Measurements from ENCODE around the gene ANGPTL2. TPM values are rescaled to one million over a fixed set of nuclear protein-coding genes. Genes with fewer than 3 reads are reported as not detected.

Gene ANGPTL2
- total RNA-seq, 1 experiment from 2014 or later, result 5.1 TPM

- H3K79me2 ChIP-seq (ENCODE audit: insufficient read depth, low read length), result no peaks in the 10 kb centered on the region
- H2BK5ac ChIP-seq (ENCODE audit: insufficient read length, low read length), result no peak overlapping the region
- Mint-ChIP-seq H3K27ac (peak overlapping the region in 1 of 3 experiments; percentile 16; a peak in 4 of 7 replicates), H3K27me3 (ENCODE audit: low read depth) (no peaks in the 10 kb centered on the region), H3K9me3 (no peaks in the 10 kb centered on the region), H3K4me3 (no peak overlapping the region), H3K4me1 (peaks cover 21 to 22% of the 10 kb centered on the region in 2 experiments), H3K36me3 (ENCODE audit: insufficient read depth in 1 of 3, low read depth in 3 of 3) (no peaks in the 10 kb centered on the region)
- H3K79me1 ChIP-seq (ENCODE audit: insufficient read depth, low read depth, low read length, poor library complexity, severe bottlenecking), result no peaks in the 10 kb centered on the region
- no peak overlapping the region for H2AFZ ChIP-seq (ENCODE audit: low read length)
- no peak for TF ChIP-seq CTCF (conservative IDR thresholded peaks at IDR 0.05)
- peak overlapping the region; percentile 28; the same call in 1 of the 2 replicates for H3K14ac ChIP-seq (ENCODE audit: insufficient read depth, low read length)
- H3K9ac ChIP-seq (ENCODE audit: extremely low read depth, insufficient read length, low read length), result no peak overlapping the region
- H4K20me1 ChIP-seq (ENCODE audit: control insufficient read depth, insufficient read depth, insufficient read length), result no peaks in the 10 kb centered on the region
- H2BK12ac ChIP-seq (ENCODE audit: insufficient read length, low read depth, low read length), result no peak overlapping the region
- no peak overlapping the region for H4K8ac ChIP-seq (replicated peaks; ENCODE audit: insufficient read length, low read depth, low read length)
- H3K23ac ChIP-seq (ENCODE audit: insufficient read length, low read depth, low read length), result no peak overlapping the region
- no peaks in the 10 kb centered on the region for H3K23me2 ChIP-seq (ENCODE audit: insufficient read length, low read depth, low read length, poor library complexity, severe bottlenecking)
- H2BK15ac ChIP-seq (ENCODE audit: low read depth, low read length), result no peak overlapping the region
- H3T11ph ChIP-seq (ENCODE audit: low read length), result no peak overlapping the region
- WGBS (ENCODE audit: extremely low coverage, insufficient read length, low lambda C conversion rate), result no CpG with 5 or more reads among the region's 5 CpGs
- no peak overlapping the region for H2AK5ac ChIP-seq (ENCODE audit: insufficient read length, low read length)
- no peaks in the 10 kb centered on the region for H3K27me3 ChIP-seq (ENCODE audit: insufficient read depth, low read length)
- H2BK120ac ChIP-seq (ENCODE audit: low read depth, low read length, poor library complexity, severe bottlenecking), result no peak overlapping the region
- no peak overlapping the region for H4K91ac ChIP-seq (ENCODE audit: insufficient read length, low read depth, low read length)
- peak; percentile 20 for DNase-seq
- H3K27ac ChIP-seq (ENCODE audit: insufficient read length, low read depth, low read length), result no peak overlapping the region
- peak overlapping the region; percentile 26 for H3K18ac ChIP-seq (ENCODE audit: insufficient read length, low read depth, low read length)
- no peaks in the 10 kb centered on the region for H3K9me3 ChIP-seq (ENCODE audit: control insufficient read depth, low read depth, low read length)
- H3K56ac ChIP-seq (ENCODE audit: insufficient read length, low read depth, low read length), result no peak overlapping the region
- peaks cover 6% of the 10 kb centered on the region; the same call in 1 of the 2 replicates for H3K4me1 ChIP-seq (ENCODE audit: insufficient read depth, low read length)
- H4K5ac ChIP-seq (ENCODE audit: insufficient read length, low read depth, low read length), result no peak overlapping the region
- H3K4ac ChIP-seq (ENCODE audit: low read depth, low read length), result no peak overlapping the region
- H3K4me2 ChIP-seq (ENCODE audit: insufficient read depth, insufficient read length, low read length), result no peak overlapping the region
- no peak overlapping the region for H2BK20ac ChIP-seq (ENCODE audit: low read depth, low read length, poor library complexity, severe bottlenecking)
Observed at GRCh38 chr9:127155314-127155960, 33.0 kb upstream of the ANGPTL2 start.
